ENCODE measurements around the gene HLA-G.

DNA sequence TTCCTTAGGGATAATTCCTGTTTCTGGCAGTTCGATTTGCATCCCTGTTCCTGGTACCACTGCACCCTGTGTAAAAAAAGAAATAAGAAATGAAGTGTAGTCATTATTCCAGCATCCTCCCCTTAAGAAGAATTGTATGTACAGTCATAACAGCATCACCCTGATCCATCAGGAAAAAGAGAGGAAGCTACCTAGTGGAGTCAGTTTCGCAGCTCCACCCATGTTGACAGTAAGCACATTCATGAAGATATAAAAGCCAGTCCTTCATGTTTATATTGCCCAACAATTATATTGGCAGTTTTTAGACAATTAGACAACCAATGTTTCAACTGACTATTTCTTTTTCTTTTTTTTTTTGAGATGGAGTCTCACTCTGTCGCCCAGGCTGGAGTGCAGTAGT, 21.2 kb upstream of the HLA-G start:
- TF ChIP-seq CTCF (conservative IDR thresholded peaks at IDR 0.05) = no peak
- TF ChIP-seq EZH2 (IDR thresholded peaks at IDR 0.05; ENCODE audit: low read depth) = no peak
